ENCODE measurements around the gene ARX. TPM values are rescaled to one million over a fixed set of nuclear protein-coding genes. Genes with fewer than 3 reads are reported as not detected.

Gene ARX
- total and polyA plus RNA-seq, 7 donors, result 0.10 to 0.23 TPM; not detected in 5

DNA sequence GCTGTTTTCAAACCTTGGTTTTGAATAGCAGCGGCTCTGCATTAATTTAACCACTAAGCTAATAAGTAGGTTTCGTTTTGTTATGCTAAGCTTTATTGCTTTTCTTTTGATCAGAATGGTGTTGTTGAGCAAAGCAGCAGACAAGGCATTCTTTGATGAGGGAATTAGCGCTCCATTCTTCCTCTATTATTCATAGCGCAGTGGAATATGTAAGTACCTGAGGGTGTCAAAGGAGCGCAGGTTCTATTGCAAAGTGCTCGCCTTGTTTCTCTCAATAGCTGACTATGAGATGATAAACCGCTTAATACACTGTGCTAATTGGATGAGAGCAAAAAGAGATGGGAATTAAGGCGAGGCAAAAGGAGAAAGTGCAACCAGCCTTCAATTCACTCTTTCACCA is 16.3 kb downstream of the ARX start:
- WGBS, 2 donors, result 93% methylated on average over 8 of the region's 8 CpGs
- intact Hi-C loops (cut with DNase I), result loop anchor here (10.0 kb wide), 1 partner anchor 145 kb away; no protein-coding TSS in a partner anchor
- H3K4me1 ChIP-seq, result peaks cover 0 to 8% (median 5%) of the 10 kb centered on the region in 4 donors

GRCh38 chrX:24996096-24996709 is 19.6 kb downstream of the ARX start:
- TF ChIP-seq EP300 (IDR thresholded peaks at IDR 0.05) (no peak), POLR2AphosphoS5 (IDR thresholded peaks at IDR 0.05) (no peak), POLR2A (IDR thresholded peaks at IDR 0.05) (no peak)
- TF ChIP-seq, protein P1, sequence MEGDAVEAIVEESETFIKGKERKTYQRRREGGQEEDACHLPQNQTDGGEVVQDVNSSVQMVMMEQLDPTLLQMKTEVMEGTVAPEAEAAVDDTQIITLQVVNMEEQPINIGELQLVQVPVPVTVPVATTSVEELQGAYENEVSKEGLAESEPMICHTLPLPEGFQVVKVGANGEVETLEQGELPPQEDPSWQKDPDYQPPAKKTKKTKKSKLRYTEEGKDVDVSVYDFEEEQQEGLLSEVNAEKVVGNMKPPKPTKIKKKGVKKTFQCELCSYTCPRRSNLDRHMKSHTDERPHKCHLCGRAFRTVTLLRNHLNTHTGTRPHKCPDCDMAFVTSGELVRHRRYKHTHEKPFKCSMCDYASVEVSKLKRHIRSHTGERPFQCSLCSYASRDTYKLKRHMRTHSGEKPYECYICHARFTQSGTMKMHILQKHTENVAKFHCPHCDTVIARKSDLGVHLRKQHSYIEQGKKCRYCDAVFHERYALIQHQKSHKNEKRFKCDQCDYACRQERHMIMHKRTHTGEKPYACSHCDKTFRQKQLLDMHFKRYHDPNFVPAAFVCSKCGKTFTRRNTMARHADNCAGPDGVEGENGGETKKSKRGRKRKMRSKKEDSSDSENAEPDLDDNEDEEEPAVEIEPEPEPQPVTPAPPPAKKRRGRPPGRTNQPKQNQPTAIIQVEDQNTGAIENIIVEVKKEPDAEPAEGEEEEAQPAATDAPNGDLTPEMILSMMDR (IDR thresholded peaks at IDR 0.05), result no peak
- WGBS, 2 donors, result 33 to 72% methylated on average over 5 of the region's 5 CpGs
- no peaks in the 10 kb centered on the region for H3K36me3 ChIP-seq

More for the DNA sequence above, 16.3 kb downstream of the ARX start:
- no peaks in the 10 kb centered on the region for H3K36me3 ChIP-seq
- no peak for DNase-seq
- no peaks in the 10 kb centered on the region for H3K9me3 ChIP-seq
- TF ChIP-seq EP300 (IDR thresholded peaks at IDR 0.05) (no peak), POLR2A (IDR thresholded peaks at IDR 0.05) (no peak), POLR2AphosphoS5 (IDR thresholded peaks at IDR 0.05) (no peak)
- TF ChIP-seq, protein P1 (IDR thresholded peaks at IDR 0.05), result no peak
- no peak overlapping the region for H3K27ac ChIP-seq
- H3K27me3 ChIP-seq, result peaks cover 13 to 28% (median 23%) of the 10 kb centered on the region in 3 donors
- no peak overlapping the region for H3K4me3 ChIP-seq

GRCh38 chrX:24993879-24994278 is 21.9 kb downstream of the ARX start:
- Histone ChIP-seq H3K4me1 (no peaks in the 10 kb centered on the region), H3K27ac (no peak overlapping the region), H3K4me3 (no peak overlapping the region), H3K27me3 (no peaks in the 10 kb centered on the region), H3K36me3 (no peaks in the 10 kb centered on the region), H3K9me3 (no peaks in the 10 kb centered on the region)
- TF ChIP-seq, protein P1 (IDR thresholded peaks at IDR 0.05), result no peak
- TF ChIP-seq POLR2AphosphoS5 (IDR thresholded peaks at IDR 0.05), result no peak
- no peak for TF ChIP-seq EP300 (IDR thresholded peaks at IDR 0.05)
- no peak for TF ChIP-seq POLR2A (IDR thresholded peaks at IDR 0.05)
- no peak for DNase-seq
- 96% methylated on average over 8 of the region's 8 CpGs for WGBS, 2 donors
- intact Hi-C loops (cut with DNase I), result loop anchor here (10.0 kb wide), 1 partner anchor 139 kb away; no protein-coding TSS in a partner anchor

More at GRCh38 chrX:24996096-24996709, 19.6 kb downstream of the ARX start:
- Histone ChIP-seq H3K9me3 (no peaks in the 10 kb centered on the region), H3K27me3 (no peaks in the 10 kb centered on the region), H3K27ac (no peak overlapping the region), H3K4me1 (no peaks in the 10 kb centered on the region), H3K4me3 (no peak overlapping the region)
- intact Hi-C loops (cut with DNase I), result loop anchor here (10.0 kb wide), 1 partner anchor 141 kb away; no protein-coding TSS in a partner anchor
- DNase-seq, result no peak

DNA sequence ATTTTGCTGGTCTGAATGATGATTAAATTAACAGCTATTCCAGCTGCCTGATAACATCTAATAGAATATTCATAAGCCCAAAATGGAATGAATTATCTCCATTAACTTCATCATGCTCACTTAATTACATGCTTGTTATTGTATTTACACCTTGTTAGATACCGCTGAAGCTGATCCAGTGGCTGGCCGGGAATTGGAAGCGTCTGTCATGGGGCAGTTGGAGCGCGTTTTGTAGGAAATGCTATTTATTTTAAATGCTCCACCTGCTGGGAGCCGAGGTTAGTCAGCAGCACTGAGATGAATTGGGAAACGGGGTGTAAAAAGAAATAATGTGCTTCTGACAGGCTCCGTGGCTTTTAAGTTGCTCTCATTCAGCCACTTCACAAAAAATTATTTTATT is 25.2 kb downstream of the ARX start:
- Histone ChIP-seq H3K4me3 (no peak overlapping the region), H3K27me3 (no peaks in the 10 kb centered on the region), H3K4me1 (no peaks in the 10 kb centered on the region), H3K9me3 (no peaks in the 10 kb centered on the region), H3K36me3 (no peaks in the 10 kb centered on the region), H3K27ac (no peak overlapping the region)
- intact Hi-C loops (cut with DNase I), result loop anchor here (10.0 kb wide), 1 partner anchor 136 kb away; no protein-coding TSS in a partner anchor
- TF ChIP-seq EP300 (IDR thresholded peaks at IDR 0.05) (no peak), POLR2A (IDR thresholded peaks at IDR 0.05) (no peak), POLR2AphosphoS5 (IDR thresholded peaks at IDR 0.05) (no peak)
- TF ChIP-seq, protein P1 (IDR thresholded peaks at IDR 0.05), result no peak
- 91 to 93% methylated on average over 8 of the region's 8 CpGs for WGBS, 2 donors
- no peak for DNase-seq
